Adrenal gland (tissue), 5 donors: Measurements from ENCODE around the gene PSMA7.

Source experiments
- POLR2A ChIP-seq, 2 donors: fragments of 450-650 bp; IDR thresholded peaks; one replicate each; pipeline ENCODE4 v1.6.1; 2017; ENCODE audit warnings: antibody characterized with exemption in 2 of 2, mild to moderate bottlenecking in 2 of 2, moderate library complexity in 1 of 2
- TF ChIP-seq, protein P1 (sequence below), 6 experiments: fragments of 450-650 bp in 4 of 6; fragments of 200-600 bp in 2 of 6; sonication (generic) in 1 of 6; IDR thresholded peaks; 1 replicate in 5 of 6; 2 replicates in 1 of 6; pipeline versions ENCODE4 v1.5.1 to v1.8.0; 2016 to 2021; ENCODE audit warnings: antibody characterized with exemption in 6 of 6, mild to moderate bottlenecking in 2 of 6, moderate library complexity in 1 of 6
- donor health status: DM: no; HTN: no; CAD: no.

DNA sequence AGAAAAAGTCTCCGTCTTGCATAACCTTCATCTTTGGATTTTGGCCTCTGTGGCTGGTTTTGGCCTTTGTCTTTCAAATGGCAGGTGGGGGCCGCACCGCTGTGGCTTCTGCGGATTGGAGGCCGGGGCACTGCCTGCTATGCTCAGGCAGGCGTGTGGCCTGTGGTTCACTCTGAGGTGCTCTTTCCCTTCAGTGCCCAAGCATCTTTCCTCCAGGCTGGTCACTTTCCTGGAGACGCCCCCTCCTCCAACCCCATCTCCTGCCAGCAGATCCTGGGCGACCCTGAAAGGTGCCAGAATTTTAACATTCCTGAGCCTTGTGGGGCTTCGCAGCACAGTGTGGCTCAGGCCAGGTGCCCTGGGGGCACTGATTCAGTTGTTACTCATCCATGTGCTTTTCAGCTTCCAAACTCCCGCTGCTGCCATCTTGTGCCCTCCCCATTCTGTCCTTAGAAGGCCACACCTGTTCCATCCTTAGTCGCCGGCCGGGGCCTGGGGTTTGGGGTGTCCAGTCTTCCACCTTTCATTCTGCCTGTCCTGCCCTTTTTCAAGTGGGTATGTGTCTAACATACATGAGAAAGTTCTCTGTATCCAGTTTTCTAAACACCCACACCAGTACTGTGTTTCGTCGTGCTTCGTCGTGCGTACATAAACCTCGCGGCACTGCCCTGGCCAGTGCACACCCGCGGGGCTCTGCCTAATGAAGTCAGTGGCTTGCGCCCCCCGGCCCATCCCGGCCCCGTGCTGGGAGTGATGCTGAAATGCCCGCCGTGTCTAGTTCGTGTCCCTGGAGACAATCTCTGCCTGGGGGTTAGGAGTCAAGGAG, 12.4 kb upstream of the PSMA7 start:
- TF ChIP-seq, protein P1, sequence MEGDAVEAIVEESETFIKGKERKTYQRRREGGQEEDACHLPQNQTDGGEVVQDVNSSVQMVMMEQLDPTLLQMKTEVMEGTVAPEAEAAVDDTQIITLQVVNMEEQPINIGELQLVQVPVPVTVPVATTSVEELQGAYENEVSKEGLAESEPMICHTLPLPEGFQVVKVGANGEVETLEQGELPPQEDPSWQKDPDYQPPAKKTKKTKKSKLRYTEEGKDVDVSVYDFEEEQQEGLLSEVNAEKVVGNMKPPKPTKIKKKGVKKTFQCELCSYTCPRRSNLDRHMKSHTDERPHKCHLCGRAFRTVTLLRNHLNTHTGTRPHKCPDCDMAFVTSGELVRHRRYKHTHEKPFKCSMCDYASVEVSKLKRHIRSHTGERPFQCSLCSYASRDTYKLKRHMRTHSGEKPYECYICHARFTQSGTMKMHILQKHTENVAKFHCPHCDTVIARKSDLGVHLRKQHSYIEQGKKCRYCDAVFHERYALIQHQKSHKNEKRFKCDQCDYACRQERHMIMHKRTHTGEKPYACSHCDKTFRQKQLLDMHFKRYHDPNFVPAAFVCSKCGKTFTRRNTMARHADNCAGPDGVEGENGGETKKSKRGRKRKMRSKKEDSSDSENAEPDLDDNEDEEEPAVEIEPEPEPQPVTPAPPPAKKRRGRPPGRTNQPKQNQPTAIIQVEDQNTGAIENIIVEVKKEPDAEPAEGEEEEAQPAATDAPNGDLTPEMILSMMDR (IDR thresholded peaks at IDR 0.05), result no peak
- no peak for TF ChIP-seq POLR2A (IDR thresholded peaks at IDR 0.05)
